Left ventricle myocardium inferior (tissue), 1 donor: ENCODE data around the gene KIRREL1. TPM values are rescaled to one million over a fixed set of nuclear protein-coding genes. Genes with fewer than 3 reads are reported as not detected.

Source experiments
- DNase-seq: peaks from one replicate; pipeline ENCODE4 v3.0.0-alpha.2; 2020
- H3K27ac ChIP-seq: fragments of 200-600 bp; replicated peaks from 2 replicates; pipeline ENCODE4 v1.8.0; 2021
- H3K27me3 ChIP-seq: fragments of 200-600 bp; 2 replicates; pipeline ENCODE4 v1.8.0; 2021; ENCODE audit warnings: low read depth
- H3K36me3 ChIP-seq: fragments of 200-600 bp; 2 replicates; pipeline ENCODE4 v1.8.0; 2021
- H3K4me1 ChIP-seq: fragments of 200-600 bp; 2 replicates; pipeline ENCODE4 v1.8.0; 2021
- H3K4me3 ChIP-seq: fragments of 200-600 bp; 2 replicates; pipeline ENCODE4 v1.8.0; 2021; ENCODE audit warnings: mild to moderate bottlenecking, moderate library complexity
- H3K9me3 ChIP-seq: fragments of 200-600 bp; replicated peaks from 2 replicates; pipeline ENCODE4 v1.8.0; 2021
- CTCF ChIP-seq: fragments of 200-600 bp; IDR thresholded peaks from 2 replicates; pipeline ENCODE4 v1.8.0; 2021; ENCODE audit warnings: antibody characterized with exemption, mild to moderate bottlenecking, borderline replicate concordance
- intact Hi-C: fragments of 100-400 bp; cut with micrococcal nuclease; formaldehyde crosslinking; loops from one replicate; pipeline ENCODE4 v1.11.0; 2022
- total RNA-seq: library from RNA; stranded (reverse); fragmentation: NEBNext Ultra II Directional; extraction: Animal tissue kit (Norgen Biotek cat#: 25700); gene quantifications from one replicate; pipeline ENCODE4 v1.2.1, GENCODE V29; 2021
- donor health status: DM: no; HTN: yes; CAD: no; lungs with severe emphysema.

The KIRREL1 gene
- total RNA-seq, 1 donor from 2014 or later, result 7.3 TPM

GRCh38 chr1:157975228-157975950 lies 18.1 kb upstream of the KIRREL1 start:
- TF ChIP-seq CTCF, result no peak
- no peaks in the 10 kb centered on the region for H3K36me3 ChIP-seq
- intact Hi-C loops, result no loop called here
- DNase-seq, result no peak
- peaks cover 38% of the 10 kb centered on the region for H3K27me3 ChIP-seq
- peaks cover 11% of the 10 kb centered on the region for H3K4me1 ChIP-seq
- H3K9me3 ChIP-seq, result no peaks in the 10 kb centered on the region
- no peak overlapping the region for H3K27ac ChIP-seq
- no peak overlapping the region for H3K4me3 ChIP-seq

- Histone ChIP-seq H3K4me3 (no peak overlapping the region), H3K4me1 (peaks cover 11% of the 10 kb centered on the region), H3K9me3 (no peaks in the 10 kb centered on the region), H3K27me3 (peaks cover 38% of the 10 kb centered on the region), H3K27ac (no peak overlapping the region), H3K36me3 (no peaks in the 10 kb centered on the region)
- DNase-seq, result no peak
- no peak for TF ChIP-seq CTCF
- intact Hi-C loops, result no loop called here
Observed at GRCh38 chr1:157976888-157977287, 16.6 kb upstream of the KIRREL1 start.

GRCh38 chr1:157978586-157979403 lies 14.7 kb upstream of the KIRREL1 start:
- Histone ChIP-seq H3K4me3 (peak overlapping the region; percentile 62), H3K36me3 (no peaks in the 10 kb centered on the region), H3K27ac (no peak overlapping the region), H3K4me1 (peaks cover 11% of the 10 kb centered on the region), H3K9me3 (no peaks in the 10 kb centered on the region), H3K27me3 (peaks cover 38% of the 10 kb centered on the region)
- TF ChIP-seq CTCF, result no peak
- no peak for DNase-seq
- intact Hi-C loops, result no loop called here

- no peak overlapping the region for H3K27ac ChIP-seq
- H3K36me3 ChIP-seq, result no peaks in the 10 kb centered on the region
- no peaks in the 10 kb centered on the region for H3K9me3 ChIP-seq
- H3K4me1 ChIP-seq, result peaks cover 11% of the 10 kb centered on the region
- H3K4me3 ChIP-seq, result no peak overlapping the region
- intact Hi-C loops, result loop anchor here (10.0 kb wide), 1 partner anchor 133 kb away; no protein-coding TSS in a partner anchor
- DNase-seq, result no peak
- no peak for TF ChIP-seq CTCF
- peaks cover 28% of the 10 kb centered on the region for H3K27me3 ChIP-seq
Observed at GRCh38 chr1:157982136-157982535, 11.3 kb upstream of the KIRREL1 start.

- H3K4me1 ChIP-seq, result peaks cover 4% of the 10 kb centered on the region
- DNase-seq, result no peak
- intact Hi-C loops, result loop anchor here (10.0 kb wide), 1 partner anchor 131 kb away; no protein-coding TSS in a partner anchor
- H3K36me3 ChIP-seq, result no peaks in the 10 kb centered on the region
- no peak overlapping the region for H3K4me3 ChIP-seq
- no peak overlapping the region for H3K27ac ChIP-seq
- H3K9me3 ChIP-seq, result no peaks in the 10 kb centered on the region
- H3K27me3 ChIP-seq, result peaks cover 18% of the 10 kb centered on the region
- no peak for TF ChIP-seq CTCF
Observed at GRCh38 chr1:157983787-157984186, 9.7 kb upstream of the KIRREL1 start.
